H1 (cell line): ENCODE measurements around the gene LRRC9. TPM values are rescaled to one million over a fixed set of nuclear protein-coding genes. Genes with fewer than 3 reads are reported as not detected.

Source experiments
- JUND ChIP-seq: IDR thresholded peaks from 2 replicates; pipeline ENCODE4 v1.6.1; 2011; ENCODE audit warnings: mild to moderate bottlenecking, improper control_type of control experiment, low read length
- KDM1A ChIP-seq: fragments of 200-600, 300-600 bp; sonication (generic); IDR thresholded peaks from 2 replicates; pipeline ENCODE4 v1.7.1; 2016; ENCODE audit warnings: mild to moderate bottlenecking, low read length, borderline replicate concordance
- SAP30 ChIP-seq: fragments of 300-600 bp; sonication (generic); IDR thresholded peaks from 2 replicates; pipeline ENCODE4 v1.7.1; 2012; ENCODE audit warnings: low read length, moderate library complexity, mild to moderate bottlenecking, inconsistent platforms; ENCODE audit not compliant: insufficient read depth, insufficient replicate concordance
- YY1 ChIP-seq: IDR thresholded peaks from 2 replicates; pipeline ENCODE4 v1.6.1; 2011; ENCODE audit warnings: low read depth, mild to moderate bottlenecking, low read length
- polyA plus RNA-seq, 7 experiments: library from polyadenylated mRNA; depleted of rRNA in 3 of 7; stranded (reverse) in 5 of 7; unstranded in 2 of 7; fragments of >200 nt in 5 of 7; fragments of 200-250 nt in 2 of 7; gene quantifications; 1 replicate in 5 of 7; 2 replicates in 1 of 7; 4 replicates in 1 of 7; pipeline versions ENCODE4 v1.2.1 to v1.2.3, GENCODE V29; 2011 to 2013; ENCODE audit warnings: missing spikeins in 2 of 7, mixed read lengths in 2 of 7
- total RNA-seq: library from RNA; stranded (reverse); fragmentation: NEBNext Ultra II Directional; extraction: Animal tissue kit (Norgen Biotek cat#: 25700); gene quantifications from 2 replicates; pipeline ENCODE4 v1.2.1, GENCODE V29; 2021
- TF ChIP-seq, protein P1 (sequence below): IDR thresholded peaks from 2 replicates; pipeline ENCODE4 v1.6.1; 2012; ENCODE audit warnings: low read length, inconsistent platforms

LRRC9 gene
- total and polyA plus RNA-seq, 2 of the 8 experiments (the other 6 are each of a cell fraction or from before 2014, with no cell fraction given), result 0.12 to 0.84 TPM

DNA sequence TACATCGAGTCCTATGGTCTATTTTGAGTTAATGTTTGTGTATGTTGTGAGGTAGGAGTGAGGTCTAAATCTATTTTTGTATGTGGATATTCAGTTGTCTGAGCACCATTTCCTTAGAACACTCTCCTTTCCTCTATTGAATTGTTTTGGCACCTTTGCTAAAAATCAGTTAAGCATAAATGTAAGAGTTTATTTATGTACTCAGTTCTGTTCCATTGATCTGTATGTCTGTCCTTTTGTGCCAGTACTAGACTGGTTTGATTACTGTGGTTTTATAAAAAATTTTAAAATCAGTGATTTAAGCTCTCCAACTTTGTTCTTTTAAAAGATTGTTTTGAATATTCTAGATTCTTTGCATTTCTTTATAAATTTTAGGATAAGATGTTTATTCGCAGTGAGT, 101.7 kb downstream of the LRRC9 start (continued):
- TF ChIP-seq SAP30, result no peak
- no peak for TF ChIP-seq JUND
- TF ChIP-seq, protein P1, sequence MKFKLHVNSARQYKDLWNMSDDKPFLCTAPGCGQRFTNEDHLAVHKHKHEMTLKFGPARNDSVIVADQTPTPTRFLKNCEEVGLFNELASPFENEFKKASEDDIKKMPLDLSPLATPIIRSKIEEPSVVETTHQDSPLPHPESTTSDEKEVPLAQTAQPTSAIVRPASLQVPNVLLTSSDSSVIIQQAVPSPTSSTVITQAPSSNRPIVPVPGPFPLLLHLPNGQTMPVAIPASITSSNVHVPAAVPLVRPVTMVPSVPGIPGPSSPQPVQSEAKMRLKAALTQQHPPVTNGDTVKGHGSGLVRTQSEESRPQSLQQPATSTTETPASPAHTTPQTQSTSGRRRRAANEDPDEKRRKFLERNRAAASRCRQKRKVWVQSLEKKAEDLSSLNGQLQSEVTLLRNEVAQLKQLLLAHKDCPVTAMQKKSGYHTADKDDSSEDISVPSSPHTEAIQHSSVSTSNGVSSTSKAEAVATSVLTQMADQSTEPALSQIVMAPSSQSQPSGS, result no peak
- no peak for TF ChIP-seq KDM1A
- no peak for TF ChIP-seq YY1
- TF ChIP-seq, all 59 proteins: peak for 0
